Measurements from ENCODE around the gene UGT2B17. TPM values are rescaled to one million over a fixed set of nuclear protein-coding genes. Genes with fewer than 3 reads are reported as not detected.

Gene UGT2B17
- total and polyA plus RNA-seq, 4 experiments from 2014 or later: not detected

GRCh38 chr4:68597482-68597881 is 21.4 kb upstream of the UGT2B17 start:
- POLR2A ChIA-PET (ENCODE audit: partially characterized antibody): no interaction called here

GRCh38 chr4:68594678-68595077 is 18.6 kb upstream of the UGT2B17 start:
- Mint-ChIP-seq H3K27me3 (no peaks in the 10 kb centered on the region), H3K9me3 (peaks cover 0 to 2% (median 0%) of the 10 kb centered on the region in 8 donors)
- DNase-seq: no peak

More at GRCh38 chr4:68597482-68597881, 21.4 kb upstream of the UGT2B17 start:
- Histone ChIP-seq H3K27ac (ENCODE audit: low read depth, low read length) (no peak overlapping the region), H3K36me3 (ENCODE audit: insufficient read depth, low read length) (no peaks in the 10 kb centered on the region), H3K9me3 (ENCODE audit: control insufficient read depth in 1 of 2, low read length in 2 of 2) (no peaks in the 10 kb centered on the region), H3K4me1 (ENCODE audit: insufficient read depth, low read length) (no peaks in the 10 kb centered on the region), H3K27me3 (ENCODE audit: insufficient read depth, low read length) (no peaks in the 10 kb centered on the region), H3K4me3 (ENCODE audit: low read length in 2 of 2) (no peak overlapping the region)
- Mint-ChIP-seq H3K4me3 (no peak overlapping the region), H3K9me3 (peaks cover 0 to 2% (median 0%) of the 10 kb centered on the region in 8 donors), H3K27ac (no peak overlapping the region), H3K36me3 (no peaks in the 10 kb centered on the region), H3K27me3 (no peaks in the 10 kb centered on the region), H3K4me1 (no peaks in the 10 kb centered on the region)
- intact Hi-C loops (cut with micrococcal nuclease): no loop called here
- CTCF ChIA-PET (ENCODE audit: partially characterized antibody): no interaction called here
- no peak for DNase-seq

GRCh38 chr4:68593112-68593511 is 17.0 kb upstream of the UGT2B17 start:
- H3K4me3 Mint-ChIP-seq: no peak overlapping the region
- H3K36me3 Mint-ChIP-seq: no peaks in the 10 kb centered on the region
- H3K9me3 ChIP-seq (ENCODE audit: control insufficient read depth in 1 of 2, low read length in 2 of 2): no peaks in the 10 kb centered on the region
- no peaks in the 10 kb centered on the region for H3K9me3 Mint-ChIP-seq
- H3K4me1 Mint-ChIP-seq: no peaks in the 10 kb centered on the region
- no peaks in the 10 kb centered on the region for H3K27me3 ChIP-seq (ENCODE audit: insufficient read depth, low read length)
- ChIA-PET CTCF (ENCODE audit: partially characterized antibody) (no interaction called here), POLR2A (ENCODE audit: partially characterized antibody) (no interaction called here)
- H3K27ac Mint-ChIP-seq: no peak overlapping the region
- DNase-seq: no peak
- H3K27ac ChIP-seq (ENCODE audit: low read depth, low read length): no peak overlapping the region
- no peaks in the 10 kb centered on the region for H3K4me1 ChIP-seq (ENCODE audit: insufficient read depth, low read length)
- no peaks in the 10 kb centered on the region for H3K27me3 Mint-ChIP-seq
- H3K36me3 ChIP-seq (ENCODE audit: insufficient read depth, low read length): no peaks in the 10 kb centered on the region
- intact Hi-C loops (cut with micrococcal nuclease): no loop called here
- H3K4me3 ChIP-seq (ENCODE audit: low read length in 2 of 2): no peak overlapping the region

More at GRCh38 chr4:68594678-68595077, 18.6 kb upstream of the UGT2B17 start:
- no peaks in the 10 kb centered on the region for H3K36me3 Mint-ChIP-seq
- no peaks in the 10 kb centered on the region for H3K4me1 ChIP-seq (ENCODE audit: insufficient read depth, low read length)
- CTCF ChIA-PET (ENCODE audit: partially characterized antibody): no interaction called here
- POLR2A ChIA-PET (ENCODE audit: partially characterized antibody): no interaction called here
- intact Hi-C loops (cut with micrococcal nuclease): no loop called here
- H3K36me3 ChIP-seq (ENCODE audit: insufficient read depth, low read length): no peaks in the 10 kb centered on the region
- H3K27ac Mint-ChIP-seq: no peak overlapping the region
- no peaks in the 10 kb centered on the region for H3K4me1 Mint-ChIP-seq
- H3K4me3 ChIP-seq (ENCODE audit: low read length in 2 of 2): no peak overlapping the region
- H3K4me3 Mint-ChIP-seq: no peak overlapping the region
- H3K27me3 ChIP-seq (ENCODE audit: insufficient read depth, low read length): no peaks in the 10 kb centered on the region
- no peaks in the 10 kb centered on the region for H3K9me3 ChIP-seq (ENCODE audit: control insufficient read depth in 1 of 2, low read length in 2 of 2)
- no peak overlapping the region for H3K27ac ChIP-seq (ENCODE audit: low read depth, low read length)

- Histone ChIP-seq H3K4me3 (ENCODE audit: low read length in 2 of 2) (no peak overlapping the region), H3K27me3 (ENCODE audit: insufficient read depth, low read length) (no peaks in the 10 kb centered on the region), H3K9me3 (ENCODE audit: control insufficient read depth in 1 of 2, low read length in 2 of 2) (no peaks in the 10 kb centered on the region), H3K36me3 (ENCODE audit: insufficient read depth, low read length) (no peaks in the 10 kb centered on the region), H3K4me1 (ENCODE audit: insufficient read depth, low read length) (no peaks in the 10 kb centered on the region), H3K27ac (ENCODE audit: low read depth, low read length) (no peak overlapping the region)
- Mint-ChIP-seq H3K27me3 (no peaks in the 10 kb centered on the region), H3K36me3 (no peaks in the 10 kb centered on the region), H3K27ac (no peak overlapping the region), H3K4me3 (no peak overlapping the region), H3K4me1 (no peaks in the 10 kb centered on the region), H3K9me3 (no peaks in the 10 kb centered on the region)
- ChIA-PET POLR2A (ENCODE audit: partially characterized antibody) (no interaction called here), CTCF (ENCODE audit: partially characterized antibody) (no interaction called here)
- intact Hi-C loops (cut with micrococcal nuclease): no loop called here
- DNase-seq: no peak
Measured at GRCh38 chr4:68592673-68593072, 16.6 kb upstream of the UGT2B17 start.

- peaks cover 0 to 2% (median 0%) of the 10 kb centered on the region in 8 donors for H3K9me3 Mint-ChIP-seq
- no peaks in the 10 kb centered on the region for H3K4me1 Mint-ChIP-seq
- H3K36me3 Mint-ChIP-seq: no peaks in the 10 kb centered on the region
- H3K4me3 Mint-ChIP-seq: no peak overlapping the region
- no peak overlapping the region for H3K4me3 ChIP-seq (ENCODE audit: low read length in 2 of 2)
- H3K27me3 Mint-ChIP-seq: no peaks in the 10 kb centered on the region
- H3K27me3 ChIP-seq (ENCODE audit: insufficient read depth, low read length): no peaks in the 10 kb centered on the region
- ChIA-PET CTCF (ENCODE audit: partially characterized antibody) (no interaction called here), POLR2A (ENCODE audit: partially characterized antibody) (no interaction called here)
- H3K36me3 ChIP-seq (ENCODE audit: insufficient read depth, low read length): no peaks in the 10 kb centered on the region
- H3K9me3 ChIP-seq (ENCODE audit: control insufficient read depth in 1 of 2, low read length in 2 of 2): no peaks in the 10 kb centered on the region
- H3K27ac ChIP-seq (ENCODE audit: low read depth, low read length): no peak overlapping the region
- no peak overlapping the region for H3K27ac Mint-ChIP-seq
- intact Hi-C loops (cut with micrococcal nuclease): no loop called here
- no peak for DNase-seq
- no peaks in the 10 kb centered on the region for H3K4me1 ChIP-seq (ENCODE audit: insufficient read depth, low read length)
Measured at GRCh38 chr4:68591204-68591603, 15.1 kb upstream of the UGT2B17 start.

- Histone ChIP-seq H3K9me3 (ENCODE audit: control insufficient read depth in 1 of 2, low read length in 2 of 2) (no peaks in the 10 kb centered on the region), H3K4me3 (ENCODE audit: low read length in 2 of 2) (no peak overlapping the region), H3K4me1 (ENCODE audit: insufficient read depth, low read length) (no peaks in the 10 kb centered on the region), H3K36me3 (ENCODE audit: insufficient read depth, low read length) (no peaks in the 10 kb centered on the region), H3K27me3 (ENCODE audit: insufficient read depth, low read length) (no peaks in the 10 kb centered on the region), H3K27ac (ENCODE audit: low read depth, low read length) (no peak overlapping the region)
- ChIA-PET POLR2A (ENCODE audit: partially characterized antibody) (no interaction called here), CTCF (ENCODE audit: partially characterized antibody) (no interaction called here)
- intact Hi-C loops (cut with micrococcal nuclease): no loop called here
- Mint-ChIP-seq H3K4me3 (no peak overlapping the region), H3K9me3 (peaks cover 0 to 3% (median 0%) of the 10 kb centered on the region in 8 donors), H3K4me1 (no peaks in the 10 kb centered on the region), H3K27ac (no peak overlapping the region), H3K27me3 (no peaks in the 10 kb centered on the region), H3K36me3 (no peaks in the 10 kb centered on the region)
- no peak for DNase-seq
Measured at GRCh38 chr4:68589790-68590189, 13.7 kb upstream of the UGT2B17 start.

GRCh38 chr4:68582339-68582717 is 6.2 kb upstream of the UGT2B17 start:
- no peaks in the 10 kb centered on the region for H3K9me3 ChIP-seq (ENCODE audit: control insufficient read depth in 1 of 2, low read length in 2 of 2)
- H3K36me3 Mint-ChIP-seq: no peaks in the 10 kb centered on the region
- H3K36me3 ChIP-seq (ENCODE audit: insufficient read depth, low read length): no peaks in the 10 kb centered on the region
- POLR2A ChIA-PET (ENCODE audit: partially characterized antibody): no interaction called here
- no peaks in the 10 kb centered on the region for H3K4me1 ChIP-seq (ENCODE audit: insufficient read depth, low read length)
- no peaks in the 10 kb centered on the region for H3K4me1 Mint-ChIP-seq
- H3K9me3 Mint-ChIP-seq: peaks cover 0 to 4% (median 0%) of the 10 kb centered on the region in 8 donors
- H3K4me3 ChIP-seq (ENCODE audit: low read length in 2 of 2): no peak overlapping the region
- H3K27ac Mint-ChIP-seq: no peak overlapping the region
- H3K4me3 Mint-ChIP-seq: no peak overlapping the region
- peaks cover 1 to 7% of the 10 kb centered on the region in 2 donors for H3K27me3 Mint-ChIP-seq
- DNase-seq: no peak
- intact Hi-C loops (cut with micrococcal nuclease): no loop called here
- CTCF ChIA-PET (ENCODE audit: partially characterized antibody): no interaction called here
- H3K27ac ChIP-seq (ENCODE audit: low read depth, low read length): no peak overlapping the region
- H3K27me3 ChIP-seq (ENCODE audit: insufficient read depth, low read length): no peaks in the 10 kb centered on the region
